HepG2 (cell line): Measurements from ENCODE around the gene ARL6IP4. TPM values are rescaled to one million over a fixed set of nuclear protein-coding genes. Genes with fewer than 3 reads are reported as not detected.

ENCODE experiments used
- ASH2L ChIP-seq: fragments of 300-600, 200-600 bp; sonication (generic); IDR thresholded peaks from 2 replicates; pipeline ENCODE4 v1.7.0; 2017; ENCODE audit warnings: low read depth, mild to moderate bottlenecking, moderate library complexity, mixed read lengths, low read length; ENCODE audit not compliant: insufficient read length
- ATF7-NPFF ChIP-seq: sonication (generic); formaldehyde crosslinking; IDR thresholded peaks from 2 replicates; pipeline ENCODE4 v1.8.1; 2023; ENCODE audit warnings: mild to moderate bottlenecking, low read depth, missing genetic modification reagents, moderate library complexity
- HMG20A ChIP-seq: IDR thresholded peaks from 2 replicates; pipeline ENCODE4 v1.6.1; 2016; ENCODE audit warnings: borderline replicate concordance
- HOXD1 ChIP-seq: sonication (generic); formaldehyde crosslinking; IDR thresholded peaks from 2 replicates; pipeline ENCODE4 v1.5.0; 2020; ENCODE audit warnings: missing genetic modification reagents
- ISL2 ChIP-seq: sonication (generic); formaldehyde crosslinking; IDR thresholded peaks from 2 replicates; pipeline ENCODE4 v1.5.0; 2020; ENCODE audit warnings: missing genetic modification reagents
- KDM5B ChIP-seq: sonication (generic); formaldehyde crosslinking; IDR thresholded peaks from 2 replicates; pipeline ENCODE4 v1.4.0; 2020; ENCODE audit warnings: missing genetic modification reagents, mild to moderate bottlenecking, borderline replicate concordance
- KLF6 ChIP-seq: IDR thresholded peaks from 2 replicates; pipeline ENCODE4 v1.8.0; 2016; ENCODE audit warnings: missing biosample characterization, missing genetic modification reagents
- MED1 ChIP-seq: sonication (generic); formaldehyde crosslinking; IDR thresholded peaks from 2 replicates; pipeline ENCODE4 v1.4.0; 2020; ENCODE audit warnings: missing genetic modification reagents
- MTF2 ChIP-seq: sonication (generic); formaldehyde crosslinking; IDR thresholded peaks from 2 replicates; pipeline ENCODE4 v1.5.0; 2020; ENCODE audit warnings: missing genetic modification reagents, borderline replicate concordance
- MXI1 ChIP-seq: IDR thresholded peaks from 3 replicates; pipeline ENCODE4 v1.6.1; 2012; ENCODE audit warnings: low read depth, low read length, inconsistent platforms, borderline replicate concordance
- NFIC ChIP-seq: IDR thresholded peaks from 2 replicates; pipeline ENCODE4 v1.6.1; 2012; ENCODE audit warnings: mild to moderate bottlenecking, low read length, inconsistent platforms
- NONO ChIP-seq, 2 experiments: fragments of 450-650 bp in 1 of 2; sonication (generic) in 1 of 2; formaldehyde crosslinking in 1 of 2; IDR thresholded peaks in 1 of 2; conservative IDR thresholded peaks in 1 of 2; 2 replicates each; pipeline versions ENCODE4 v1.6.1 to v1.8.0; 2017 to 2022; ENCODE audit warnings: mild to moderate bottlenecking in 1 of 2, missing genetic modification reagents in 1 of 2, moderate library complexity in 1 of 2
- NRL ChIP-seq: sonication (generic); formaldehyde crosslinking; IDR thresholded peaks from 2 replicates; pipeline ENCODE4 v1.5.0; 2020; ENCODE audit warnings: missing genetic modification reagents, mild to moderate bottlenecking, moderate library complexity, borderline replicate concordance
- SETDB1 ChIP-seq: sonication (generic); formaldehyde crosslinking; IDR thresholded peaks from 2 replicates; pipeline ENCODE4 v1.5.1; 2020; ENCODE audit warnings: missing genetic modification reagents, mild to moderate bottlenecking, borderline replicate concordance
- SMYD3 ChIP-seq: sonication (generic); formaldehyde crosslinking; IDR thresholded peaks from 2 replicates; pipeline ENCODE4 v1.8.1; 2023; ENCODE audit warnings: mild to moderate bottlenecking, missing genetic modification reagents
- SPEN ChIP-seq: sonication (generic); formaldehyde crosslinking; IDR thresholded peaks from 2 replicates; pipeline ENCODE4 v1.5.1; 2020; ENCODE audit warnings: low read depth, mild to moderate bottlenecking, missing genetic modification reagents
- TCF12 ChIP-seq, 2 experiments: fragments of 450-650 bp in 1 of 2; sonication (generic) in 1 of 2; formaldehyde crosslinking in 1 of 2; IDR thresholded peaks; 2 replicates each; pipeline versions ENCODE4 v1.6.1 to v1.8.0; 2017 to 2022; ENCODE audit warnings: antibody characterized with exemption in 1 of 2, mild to moderate bottlenecking in 1 of 2, missing genetic modification reagents in 1 of 2, moderate library complexity in 1 of 2
- TCF7L2 ChIP-seq: IDR thresholded peaks from 2 replicates; pipeline ENCODE4 v1.6.1; 2011; ENCODE audit warnings: mild to moderate bottlenecking, low read depth, low read length, moderate library complexity
- THYN1 ChIP-seq: sonication (generic); formaldehyde crosslinking; IDR thresholded peaks from 2 replicates; pipeline ENCODE4 v1.8.1; 2023; ENCODE audit warnings: low read depth, mild to moderate bottlenecking, moderate library complexity, missing genetic modification reagents, borderline replicate concordance
- YEATS2 ChIP-seq: sonication (generic); formaldehyde crosslinking; IDR thresholded peaks from 2 replicates; pipeline ENCODE4 v1.4.0; 2020; ENCODE audit warnings: missing genetic modification reagents, borderline replicate concordance
- ZNF138 ChIP-seq: sonication (generic); formaldehyde crosslinking; IDR thresholded peaks from 2 replicates; pipeline ENCODE4 v1.5.0; 2020; ENCODE audit warnings: mild to moderate bottlenecking, low read depth, missing genetic modification reagents
- ZNF451 ChIP-seq: sonication (generic); formaldehyde crosslinking; IDR thresholded peaks from 2 replicates; pipeline ENCODE4 v1.5.0; 2020; ENCODE audit warnings: mild to moderate bottlenecking, missing genetic modification reagents
- ZNF543 ChIP-seq: sonication (generic); formaldehyde crosslinking; IDR thresholded peaks from 2 replicates; pipeline ENCODE4 v1.4.0; 2020; ENCODE audit warnings: mild to moderate bottlenecking, missing genetic modification reagents
- ZNF589 ChIP-seq: sonication (generic); formaldehyde crosslinking; conservative IDR thresholded peaks from 2 replicates; pipeline ENCODE4 v1.8.0; 2022; ENCODE audit warnings: mild to moderate bottlenecking, moderate library complexity, missing genetic modification reagents
- ZSCAN9 ChIP-seq: IDR thresholded peaks from 2 replicates; pipeline ENCODE4 v1.6.1; 2016; ENCODE audit warnings: borderline replicate concordance
- polyA plus RNA-seq, 8 experiments: library from polyadenylated mRNA; depleted of rRNA in 3 of 8; stranded (reverse) in 7 of 8; unstranded in 1 of 8; fragments of >200 nt; fragmentation: Illumina TruSeq in 4 of 8; extraction: Trizol in 4 of 8; gene quantifications; 2 replicates each; pipeline versions ENCODE4 v1.2.1 to v1.2.3, GENCODE V29; 2011 to 2016; ENCODE audit warnings: low read depth in 4 of 8, missing spikeins in 1 of 8, mixed read lengths in 1 of 8; ENCODE audit not compliant: insufficient read depth in 1 of 8
- total RNA-seq, 5 experiments: library from RNA; depleted of rRNA; stranded (reverse); fragments of >200 nt; fragmentation: Illumina TruSeq; extraction: Trizol; gene quantifications; 2 replicates each; pipeline ENCODE4 v1.2.3, GENCODE V29; 2016; ENCODE audit warnings: low read depth in 1 of 5
- TF ChIP-seq, protein P1 (sequence below): sonication (generic); formaldehyde crosslinking; IDR thresholded peaks from 2 replicates; pipeline ENCODE4 v1.5.0; 2020; ENCODE audit warnings: missing genetic modification reagents
- TF ChIP-seq, protein P2 (sequence below): sonication (generic); formaldehyde crosslinking; conservative IDR thresholded peaks from 2 replicates; pipeline ENCODE4 v1.4.0; 2020; ENCODE audit warnings: missing genetic modification reagents

Gene ARL6IP4
- total and polyA plus RNA-seq, 2 of the 13 experiments (the other 11 are each of a cell fraction or from before 2014, with no cell fraction given) = 155 to 220 TPM

DNA sequence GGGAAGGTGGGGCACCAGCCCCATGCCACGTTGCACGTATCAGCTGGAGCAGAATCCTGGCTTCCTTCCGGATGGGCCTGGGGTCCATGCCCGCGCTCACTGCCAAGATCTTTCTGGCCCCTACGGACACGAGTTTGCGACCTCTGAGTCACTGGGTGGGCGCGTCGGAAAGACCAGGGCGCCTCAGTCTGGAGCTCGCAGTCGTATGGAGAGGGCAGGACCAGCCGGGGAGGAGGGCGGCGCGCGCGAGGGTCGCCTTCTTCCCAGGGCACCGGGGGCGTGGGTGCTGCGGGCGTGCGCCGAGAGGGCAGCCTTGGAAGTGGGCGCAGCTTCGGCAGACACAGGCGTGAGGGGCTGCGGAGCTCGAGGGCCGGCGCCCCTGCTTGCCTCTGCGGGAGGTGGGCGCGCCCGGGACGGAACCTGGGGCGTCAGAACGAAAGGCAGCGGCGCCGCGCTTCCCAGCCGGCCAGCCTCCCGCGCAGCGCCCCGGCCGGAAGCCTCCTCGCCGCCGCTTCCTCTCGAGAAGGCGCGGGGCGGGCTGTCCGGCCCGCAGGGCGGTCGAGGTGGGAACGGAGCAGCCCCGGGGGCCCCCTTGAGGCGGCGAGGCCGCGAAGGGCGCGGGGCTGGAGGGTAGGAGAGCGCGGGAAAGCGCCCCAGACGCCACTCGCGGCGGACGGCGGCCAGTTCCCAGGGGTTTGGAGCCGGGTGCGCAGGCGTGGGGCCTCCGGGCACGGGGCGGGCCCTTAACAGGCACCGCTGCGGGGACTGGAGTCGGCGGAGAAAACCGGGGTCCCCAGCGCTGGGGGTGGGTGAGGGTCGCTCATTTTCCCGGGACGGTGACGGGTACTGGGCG is at the start of gene ARL6IP4 (continued):
- TF ChIP-seq THYN1 (CRISPR knock-in tag) (no peak), TCF12 (IDR thresholded peaks at IDR 0.05) (no peak), TCF12 (CRISPR knock-in tag; IDR thresholded peaks at IDR 0.05) (peak; percentile 79; the same call in 1 of the 2 replicates), MXI1 (no peak; the same call in 2 of the 3 replicates), ZNF589 (CRISPR knock-in tag) (0 out of 2 replicates have a peak, but pooled peaks have one; percentile 40), ATF7-NPFF (CRISPR knock-in tag) (peak; percentile 88), ISL2 (peak; percentile 7; the same call in 1 of the 2 replicates), MED1 (no peak), ZNF543 (CRISPR knock-in tag) (no peak), NFIC (no peak), HMG20A (CRISPR knock-in tag) (no peak), ZNF138 (CRISPR knock-in tag) (no peak), SETDB1 (CRISPR knock-in tag) (no peak), MTF2 (no peak), SPEN (CRISPR knock-in tag) (peak; percentile 87), YEATS2 (CRISPR knock-in tag) (peak; percentile 28; the same call in 1 of the 2 replicates), NRL (CRISPR knock-in tag) (peak; percentile 64; the same call in 1 of the 2 replicates), KDM5B (peak; percentile 89), ZNF451 (CRISPR knock-in tag) (peak; percentile 79; the same call in 1 of the 2 replicates), TCF7L2 (no peak), SMYD3 (CRISPR knock-in tag) (no peak; the same call in 1 of the 2 replicates), HOXD1 (CRISPR knock-in tag) (0 out of 2 replicates have a peak, but pooled peaks have one; percentile 33), ASH2L (peak; percentile 83), ZSCAN9 (CRISPR knock-in tag) (no peak; the same call in 1 of the 2 replicates), KLF6 (CRISPR knock-in tag) (0 out of 2 replicates have a peak, but pooled peaks have one; percentile 50), NONO (IDR thresholded peaks at IDR 0.05) (no peak), NONO (CRISPR knock-in tag; conservative IDR thresholded peaks at IDR 0.05) (peak; percentile 90)
- TF ChIP-seq, protein P1, sequence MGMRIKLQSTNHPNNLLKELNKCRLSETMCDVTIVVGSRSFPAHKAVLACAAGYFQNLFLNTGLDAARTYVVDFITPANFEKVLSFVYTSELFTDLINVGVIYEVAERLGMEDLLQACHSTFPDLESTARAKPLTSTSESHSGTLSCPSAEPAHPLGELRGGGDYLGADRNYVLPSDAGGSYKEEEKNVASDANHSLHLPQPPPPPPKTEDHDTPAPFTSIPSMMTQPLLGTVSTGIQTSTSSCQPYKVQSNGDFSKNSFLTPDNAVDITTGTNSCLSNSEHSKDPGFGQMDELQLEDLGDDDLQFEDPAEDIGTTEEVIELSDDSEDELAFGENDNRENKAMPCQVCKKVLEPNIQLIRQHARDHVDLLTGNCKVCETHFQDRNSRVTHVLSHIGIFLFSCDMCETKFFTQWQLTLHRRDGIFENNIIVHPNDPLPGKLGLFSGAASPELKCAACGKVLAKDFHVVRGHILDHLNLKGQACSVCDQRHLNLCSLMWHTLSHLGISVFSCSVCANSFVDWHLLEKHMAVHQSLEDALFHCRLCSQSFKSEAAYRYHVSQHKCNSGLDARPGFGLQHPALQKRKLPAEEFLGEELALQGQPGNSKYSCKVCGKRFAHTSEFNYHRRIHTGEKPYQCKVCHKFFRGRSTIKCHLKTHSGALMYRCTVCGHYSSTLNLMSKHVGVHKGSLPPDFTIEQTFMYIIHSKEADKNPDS (CRISPR knock-in tag) = no peak
- TF ChIP-seq, protein P2, sequence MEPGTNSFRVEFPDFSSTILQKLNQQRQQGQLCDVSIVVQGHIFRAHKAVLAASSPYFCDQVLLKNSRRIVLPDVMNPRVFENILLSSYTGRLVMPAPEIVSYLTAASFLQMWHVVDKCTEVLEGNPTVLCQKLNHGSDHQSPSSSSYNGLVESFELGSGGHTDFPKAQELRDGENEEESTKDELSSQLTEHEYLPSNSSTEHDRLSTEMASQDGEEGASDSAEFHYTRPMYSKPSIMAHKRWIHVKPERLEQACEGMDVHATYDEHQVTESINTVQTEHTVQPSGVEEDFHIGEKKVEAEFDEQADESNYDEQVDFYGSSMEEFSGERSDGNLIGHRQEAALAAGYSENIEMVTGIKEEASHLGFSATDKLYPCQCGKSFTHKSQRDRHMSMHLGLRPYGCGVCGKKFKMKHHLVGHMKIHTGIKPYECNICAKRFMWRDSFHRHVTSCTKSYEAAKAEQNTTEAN (CRISPR knock-in tag) = peak; percentile 60; the same call in 1 of the 2 replicates
